HEK293 (cell line): ENCODE results near the gene DCX.

Experiments used
- BCL11A ChIP-seq: fragments of 450-650 bp; formaldehyde crosslinking; IDR thresholded peaks from 2 replicates; pipeline ENCODE4 v1.5.1; 2016; ENCODE audit warnings: low read depth, missing biosample characterization, missing genetic modification characterization
- CTCF ChIP-seq: fragments of 450-650 bp; formaldehyde crosslinking; IDR thresholded peaks from 2 replicates; pipeline ENCODE4 v1.5.1; 2016; ENCODE audit warnings: missing biosample characterization, missing genetic modification characterization
- REST ChIP-seq: fragments of 450-650 bp; formaldehyde crosslinking; IDR thresholded peaks from 2 replicates; pipeline ENCODE4 v1.5.1; 2016; ENCODE audit warnings: missing biosample characterization, missing genetic modification characterization
- ZBTB1 ChIP-seq: fragments of 450-650 bp; formaldehyde crosslinking; IDR thresholded peaks from 2 replicates; pipeline ENCODE4 v1.5.1; 2016; ENCODE audit warnings: missing biosample characterization, missing genetic modification characterization
- ZNF138 ChIP-seq: fragments of 450-650 bp; formaldehyde crosslinking; IDR thresholded peaks from 2 replicates; pipeline ENCODE4 v1.5.1; 2016; ENCODE audit warnings: missing biosample characterization, missing genetic modification characterization, borderline replicate concordance
- ZNF354C ChIP-seq: fragments of 450-650 bp; formaldehyde crosslinking; IDR thresholded peaks from 2 replicates; pipeline ENCODE4 v1.5.1; 2016; ENCODE audit warnings: missing biosample characterization, missing genetic modification characterization, low read depth, borderline replicate concordance
- ZNF639 ChIP-seq: fragments of 450-650 bp; formaldehyde crosslinking; IDR thresholded peaks from 2 replicates; pipeline ENCODE4 v1.5.1; 2016; ENCODE audit warnings: missing biosample characterization, missing genetic modification characterization
- TF ChIP-seq, protein P1 (sequence below): sonication (generic); formaldehyde crosslinking; IDR thresholded peaks from 2 replicates; pipeline ENCODE4 v1.8.1; 2022; ENCODE audit warnings: mild to moderate bottlenecking, moderate library complexity, missing genetic modification reagents

DNA sequence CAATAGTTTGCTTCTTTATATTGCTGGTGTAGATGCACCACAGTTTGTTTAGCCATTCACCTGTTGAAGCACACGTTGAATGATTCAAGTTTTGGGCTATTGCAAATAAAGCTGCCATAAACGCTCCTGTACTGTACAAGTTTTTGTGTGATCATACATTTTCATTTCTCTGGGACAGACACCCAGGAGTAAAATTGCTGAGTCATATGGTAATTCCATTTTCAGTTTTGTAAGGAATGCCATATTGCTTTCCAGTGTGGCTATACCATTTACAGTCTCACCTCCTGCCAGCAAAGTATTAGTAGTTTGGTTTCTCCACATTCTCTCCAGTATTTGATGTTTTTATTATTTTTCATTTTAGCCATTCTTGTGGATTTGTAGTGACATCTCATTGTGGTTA, 109.7 kb downstream of the DCX start:
- TF ChIP-seq, protein P1, sequence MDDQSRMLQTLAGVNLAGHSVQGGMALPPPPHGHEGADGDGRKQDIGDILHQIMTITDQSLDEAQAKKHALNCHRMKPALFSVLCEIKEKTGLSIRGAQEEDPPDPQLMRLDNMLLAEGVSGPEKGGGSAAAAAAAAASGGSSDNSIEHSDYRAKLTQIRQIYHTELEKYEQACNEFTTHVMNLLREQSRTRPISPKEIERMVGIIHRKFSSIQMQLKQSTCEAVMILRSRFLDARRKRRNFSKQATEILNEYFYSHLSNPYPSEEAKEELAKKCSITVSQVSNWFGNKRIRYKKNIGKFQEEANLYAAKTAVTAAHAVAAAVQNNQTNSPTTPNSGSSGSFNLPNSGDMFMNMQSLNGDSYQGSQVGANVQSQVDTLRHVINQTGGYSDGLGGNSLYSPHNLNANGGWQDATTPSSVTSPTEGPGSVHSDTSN = no peak
- TF ChIP-seq ZBTB1 (tag by site-specific recombination) (no peak), REST (no peak), CTCF (tag by site-specific recombination) (no peak), ZNF639 (tag by site-specific recombination) (no peak), BCL11A (no peak), ZNF354C (tag by site-specific recombination) (no peak), ZNF138 (tag by site-specific recombination) (no peak)
